ENCODE measurements around the gene CAPN14.

- no peak for TF ChIP-seq POLR2A (IDR thresholded peaks at IDR 0.05)
- TF ChIP-seq CTCF (IDR thresholded peaks at IDR 0.05 in 4 of 5, conservative IDR thresholded peaks at IDR 0.05 in 1 of 5), result no peak
Observed at GRCh38 chr2:31171142-31171541, 46.2 kb downstream of the CAPN14 start.

All from gastrocnemius medialis (tissue), 4 donors.